Measurements from ENCODE around the gene ZDBF2.
A peak's percentile ranks its signal among the peaks of the same experiment; 100 is the strongest.
"Not testable (repeated sequence)": the region's sequence is repeated elsewhere in the genome, so short reads cannot be mapped to it uniquely, and the experiment has no call there.

The ZDBF2 gene

GRCh38 chr2:206259376-206260187, 14.9 kb upstream of the ZDBF2 start:
- DNase-seq: peak; percentile 69

- DNase-seq: peak; percentile 87
Measured at GRCh38 chr2:206260188-206261012, 14.1 kb upstream of the ZDBF2 start.

- DNase-seq: no peak
Measured at GRCh38 chr2:206263959-206264603, 10.4 kb upstream of the ZDBF2 start.

- DNase-seq: no peak
Measured at GRCh38 chr2:206266130-206267125, 8.0 kb upstream of the ZDBF2 start.

GRCh38 chr2:206267567-206267966, 6.9 kb upstream of the ZDBF2 start:
- no peak for DNase-seq

- DNase-seq: no peak
Measured at GRCh38 chr2:206271065-206271464, 3.4 kb upstream of the ZDBF2 start.

- DNase-seq: no peak
Measured at GRCh38 chr2:206273905-206274304, 558 bp upstream of the ZDBF2 start.

GRCh38 chr2:206275312-206276055, 1.0 kb downstream of the ZDBF2 start:
- peak; percentile 41 for DNase-seq

GRCh38 chr2:206276169-206276942, 1.9 kb downstream of the ZDBF2 start:
- DNase-seq: no peak

GRCh38 chr2:206277503-206277902, 3.0 kb downstream of the ZDBF2 start:
- no peak for DNase-seq

- DNase-seq: no peak
Measured at GRCh38 chr2:206282746-206283145, 8.3 kb downstream of the ZDBF2 start.

GRCh38 chr2:206287197-206287596, 12.7 kb downstream of the ZDBF2 start:
- no peak for DNase-seq

- DNase-seq: no peak
Measured at GRCh38 chr2:206289391-206289790, 14.9 kb downstream of the ZDBF2 start.

GRCh38 chr2:206296128-206296527, 21.7 kb downstream of the ZDBF2 start:
- DNase-seq: no peak

- not testable (repeated sequence) for DNase-seq
Measured at GRCh38 chr2:206299608-206300007, 25.1 kb downstream of the ZDBF2 start.

- peak; percentile 2 for DNase-seq
Measured at GRCh38 chr2:206305523-206306245, 31.2 kb downstream of the ZDBF2 start.

- DNase-seq: no peak
Measured at GRCh38 chr2:206311026-206311425, 36.6 kb downstream of the ZDBF2 start.

GRCh38 chr2:206316141-206316540, 41.7 kb downstream of the ZDBF2 start:
- no peak for DNase-seq

GRCh38 chr2:206323033-206323432, 48.6 kb downstream of the ZDBF2 start:
- DNase-seq: no peak

- no peak for DNase-seq
Measured at GRCh38 chr2:206323486-206323885, 49.0 kb downstream of the ZDBF2 start.
